ENCODE data around the gene LRP2. TPM values are rescaled to one million over a fixed set of nuclear protein-coding genes. Genes with fewer than 3 reads are reported as not detected.

LRP2 gene
- total RNA-seq, 1 donor from 2014 or later, result not detected

- no peak overlapping the region for H3K4me3 Mint-ChIP-seq (ENCODE audit: unreplicated experiment)
- TF ChIP-seq, protein P1, sequence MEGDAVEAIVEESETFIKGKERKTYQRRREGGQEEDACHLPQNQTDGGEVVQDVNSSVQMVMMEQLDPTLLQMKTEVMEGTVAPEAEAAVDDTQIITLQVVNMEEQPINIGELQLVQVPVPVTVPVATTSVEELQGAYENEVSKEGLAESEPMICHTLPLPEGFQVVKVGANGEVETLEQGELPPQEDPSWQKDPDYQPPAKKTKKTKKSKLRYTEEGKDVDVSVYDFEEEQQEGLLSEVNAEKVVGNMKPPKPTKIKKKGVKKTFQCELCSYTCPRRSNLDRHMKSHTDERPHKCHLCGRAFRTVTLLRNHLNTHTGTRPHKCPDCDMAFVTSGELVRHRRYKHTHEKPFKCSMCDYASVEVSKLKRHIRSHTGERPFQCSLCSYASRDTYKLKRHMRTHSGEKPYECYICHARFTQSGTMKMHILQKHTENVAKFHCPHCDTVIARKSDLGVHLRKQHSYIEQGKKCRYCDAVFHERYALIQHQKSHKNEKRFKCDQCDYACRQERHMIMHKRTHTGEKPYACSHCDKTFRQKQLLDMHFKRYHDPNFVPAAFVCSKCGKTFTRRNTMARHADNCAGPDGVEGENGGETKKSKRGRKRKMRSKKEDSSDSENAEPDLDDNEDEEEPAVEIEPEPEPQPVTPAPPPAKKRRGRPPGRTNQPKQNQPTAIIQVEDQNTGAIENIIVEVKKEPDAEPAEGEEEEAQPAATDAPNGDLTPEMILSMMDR (IDR thresholded peaks at IDR 0.05; ENCODE audit: partially characterized antibody, unreplicated experiment), result no peak
- H3K4me1 Mint-ChIP-seq (ENCODE audit: low read depth, unreplicated experiment), result no peaks in the 10 kb centered on the region
- no peaks in the 10 kb centered on the region for H3K27me3 Mint-ChIP-seq (ENCODE audit: unreplicated experiment)
- no peaks in the 10 kb centered on the region for H3K9me3 Mint-ChIP-seq (ENCODE audit: unreplicated experiment)
- H3K27ac Mint-ChIP-seq (ENCODE audit: unreplicated experiment), result no peak overlapping the region
- DNase-seq, result no peak
- no peaks in the 10 kb centered on the region for H3K36me3 Mint-ChIP-seq (ENCODE audit: unreplicated experiment)
These were observed 10.2 kb upstream of the LRP2 start for GRCh38 chr2:169372561-169372960.

- H3K4me3 Mint-ChIP-seq (ENCODE audit: unreplicated experiment), result no peak overlapping the region
- H3K9me3 Mint-ChIP-seq (ENCODE audit: unreplicated experiment), result no peaks in the 10 kb centered on the region
- TF ChIP-seq, protein P1 (IDR thresholded peaks at IDR 0.05; ENCODE audit: partially characterized antibody, unreplicated experiment), result no peak
- H3K4me1 Mint-ChIP-seq (ENCODE audit: low read depth, unreplicated experiment), result peaks cover 10% of the 10 kb centered on the region
- peaks cover 21% of the 10 kb centered on the region for H3K27me3 Mint-ChIP-seq (ENCODE audit: unreplicated experiment)
- no peaks in the 10 kb centered on the region for H3K36me3 Mint-ChIP-seq (ENCODE audit: unreplicated experiment)
- H3K27ac Mint-ChIP-seq (ENCODE audit: unreplicated experiment), result no peak overlapping the region
- no peak for DNase-seq
These were observed 3.7 kb upstream of the LRP2 start for GRCh38 chr2:169366066-169366465.

DNA sequence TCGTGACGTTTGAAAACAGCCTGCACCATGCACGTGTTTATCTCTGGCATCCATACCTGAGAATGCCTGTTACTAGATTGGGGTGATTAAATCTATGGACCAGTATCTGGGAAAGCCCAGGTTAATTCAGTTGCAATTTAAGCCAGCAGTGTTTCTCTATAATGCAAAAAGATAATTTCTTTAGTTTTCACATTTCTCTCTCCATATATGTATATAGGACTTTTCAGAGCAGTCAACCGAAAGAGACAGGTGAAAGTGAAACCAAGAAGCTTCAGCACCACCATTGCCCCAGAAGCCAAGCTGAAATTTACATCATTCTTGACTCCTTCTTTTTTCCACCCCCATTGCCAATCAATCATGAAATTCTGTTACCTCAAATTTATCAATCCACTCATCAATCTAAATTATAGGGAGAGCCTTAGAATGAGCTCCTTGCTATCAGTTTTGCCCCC is 2.7 kb upstream of the LRP2 start:
- H3K27ac Mint-ChIP-seq (ENCODE audit: unreplicated experiment), result no peak overlapping the region

GRCh38 chr2:169363560-169364150 is 1.3 kb upstream of the LRP2 start:
- peak overlapping the region; percentile 86 for H3K4me3 Mint-ChIP-seq (ENCODE audit: unreplicated experiment)
- H3K27ac Mint-ChIP-seq (ENCODE audit: unreplicated experiment), result no peak overlapping the region
- peaks cover 10% of the 10 kb centered on the region for H3K4me1 Mint-ChIP-seq (ENCODE audit: low read depth, unreplicated experiment)
- DNase-seq, result peak; percentile 32
- no peaks in the 10 kb centered on the region for H3K9me3 Mint-ChIP-seq (ENCODE audit: unreplicated experiment)
- TF ChIP-seq, protein P1 (IDR thresholded peaks at IDR 0.05; ENCODE audit: partially characterized antibody, unreplicated experiment), result no peak
- peaks cover 5% of the 10 kb centered on the region for H3K36me3 Mint-ChIP-seq (ENCODE audit: unreplicated experiment)
- H3K27me3 Mint-ChIP-seq (ENCODE audit: unreplicated experiment), result peaks cover 23% of the 10 kb centered on the region

More for the DNA sequence above, 2.7 kb upstream of the LRP2 start:
- Mint-ChIP-seq H3K9me3 (ENCODE audit: unreplicated experiment) (no peaks in the 10 kb centered on the region), H3K27me3 (ENCODE audit: unreplicated experiment) (peaks cover 22% of the 10 kb centered on the region), H3K4me3 (ENCODE audit: unreplicated experiment) (peak overlapping the region; percentile 86), H3K4me1 (ENCODE audit: low read depth, unreplicated experiment) (peaks cover 10% of the 10 kb centered on the region), H3K36me3 (ENCODE audit: unreplicated experiment) (no peaks in the 10 kb centered on the region)
- no peak for DNase-seq
- TF ChIP-seq, protein P1 (IDR thresholded peaks at IDR 0.05; ENCODE audit: partially characterized antibody, unreplicated experiment), result no peak

DNA sequence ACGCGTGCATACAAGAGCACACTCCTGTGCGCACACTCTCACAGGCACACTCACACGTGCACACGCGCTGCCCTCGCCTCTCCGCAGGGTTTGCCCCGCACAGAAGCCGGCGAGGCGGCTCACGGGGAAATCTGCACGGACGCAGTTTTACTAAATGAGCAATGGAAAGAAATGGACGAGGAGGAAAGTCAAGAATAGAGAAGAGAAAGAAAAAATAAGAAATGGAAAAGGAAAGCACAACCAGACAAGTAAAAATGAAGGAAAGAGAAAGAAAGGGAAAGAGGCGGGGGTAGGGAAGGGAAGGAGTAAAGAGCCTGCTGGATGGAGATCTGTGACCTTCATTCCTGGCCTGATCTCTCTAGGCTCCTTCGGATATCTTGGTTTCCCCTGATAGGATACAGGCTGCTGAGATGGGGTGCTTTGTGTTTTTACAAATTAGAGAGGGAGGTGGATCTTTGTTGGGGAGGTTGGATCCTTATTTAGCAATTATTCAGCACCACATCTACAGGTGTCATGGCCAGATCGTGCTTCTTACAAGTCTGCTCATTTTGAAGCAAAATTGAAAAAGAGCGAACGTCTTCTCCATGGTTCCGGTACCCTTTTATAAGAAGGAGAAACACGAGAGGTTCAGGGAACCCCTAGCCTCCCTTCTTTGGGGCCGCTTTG is 693 bp upstream of the LRP2 start:
- Mint-ChIP-seq H3K9me3 (ENCODE audit: unreplicated experiment) (no peaks in the 10 kb centered on the region), H3K4me3 (ENCODE audit: unreplicated experiment) (peak overlapping the region; percentile 86), H3K36me3 (ENCODE audit: unreplicated experiment) (peaks cover 5% of the 10 kb centered on the region), H3K27me3 (ENCODE audit: unreplicated experiment) (peaks cover 23% of the 10 kb centered on the region), H3K4me1 (ENCODE audit: low read depth, unreplicated experiment) (peaks cover 10% of the 10 kb centered on the region), H3K27ac (ENCODE audit: unreplicated experiment) (peak overlapping the region; percentile 30)
- DNase-seq, result no peak
- TF ChIP-seq, protein P1 (IDR thresholded peaks at IDR 0.05; ENCODE audit: partially characterized antibody, unreplicated experiment), result no peak
